Neuronal stem cell (in vitro differentiated cells): ENCODE data around the gene BHLHE40.

ENCODE experiments used
- DNase-seq: peaks from one replicate; pipeline ENCODE4 v3.0.0-alpha.2; 2013; ENCODE audit warnings: low spot score
- H2AFZ ChIP-seq: one replicate; pipeline ENCODE4 v1.6.1; 2013; ENCODE audit warnings: mild to moderate bottlenecking, low read length, inconsistent platforms
- H2AK5ac ChIP-seq: 2 replicates; pipeline ENCODE4 v1.6.1; 2013; ENCODE audit warnings: low read depth, mild to moderate bottlenecking, inconsistent platforms, low read length, moderate library complexity, mixed read lengths
- H2BK120ac ChIP-seq: 2 replicates; pipeline ENCODE4 v1.6.1; 2013; ENCODE audit warnings: low read depth, mild to moderate bottlenecking, inconsistent platforms, low read length, moderate library complexity, mixed read lengths
- H2BK12ac ChIP-seq: one replicate; pipeline ENCODE4 v1.6.1; 2013; ENCODE audit warnings: low read length, inconsistent platforms
- H2BK15ac ChIP-seq: 2 replicates; pipeline ENCODE4 v1.6.1; 2013; ENCODE audit warnings: mild to moderate bottlenecking, low read length, inconsistent platforms, mixed read lengths
- H2BK5ac ChIP-seq: one replicate; pipeline ENCODE4 v1.6.1; 2013; ENCODE audit warnings: inconsistent platforms, mild to moderate bottlenecking, low read length, moderate library complexity
- H3K14ac ChIP-seq: one replicate; pipeline ENCODE4 v1.6.1; 2013; ENCODE audit warnings: low read length, inconsistent platforms
- H3K18ac ChIP-seq: 2 replicates; pipeline ENCODE4 v1.6.1; 2013; ENCODE audit warnings: low read length, inconsistent platforms
- H3K23ac ChIP-seq: 2 replicates; pipeline ENCODE4 v1.6.1; 2013; ENCODE audit warnings: low read depth, mild to moderate bottlenecking, mixed read lengths, low read length, inconsistent platforms; ENCODE audit not compliant: poor library complexity
- H3K27ac ChIP-seq: replicated peaks from 3 replicates; pipeline ENCODE4 v1.5.1; 2013; ENCODE audit warnings: low read length, inconsistent platforms
- H3K27me3 ChIP-seq, 3 experiments: 2 replicates each; pipeline ENCODE4 v1.6.1; 2013; ENCODE audit warnings: low read length in 3 of 3, mild to moderate bottlenecking in 2 of 3, inconsistent platforms in 1 of 3, low read depth in 1 of 3, mixed read lengths in 1 of 3, moderate library complexity in 1 of 3; ENCODE audit not compliant: control insufficient read depth in 3 of 3, insufficient read depth in 3 of 3
- H3K36me3 ChIP-seq, 2 donors: replicated peaks in 1 of 2; 2 replicates each; pipeline ENCODE4 v1.6.1; 2013; ENCODE audit warnings: low read length in 2 of 2; ENCODE audit not compliant: control insufficient read depth in 2 of 2, insufficient read depth in 2 of 2
- H3K4ac ChIP-seq: 2 replicates; pipeline ENCODE4 v1.6.1; 2013; ENCODE audit warnings: inconsistent platforms, mild to moderate bottlenecking, low read length, moderate library complexity
- H3K4me1 ChIP-seq, 2 donors: 1 replicate in 1 of 2; 2 replicates in 1 of 2; pipeline ENCODE4 v1.6.1; 2013; ENCODE audit warnings: low read length in 2 of 2, low read depth in 1 of 2; ENCODE audit not compliant: control insufficient read depth in 2 of 2, insufficient read depth in 1 of 2
- H3K4me2 ChIP-seq: one replicate; pipeline ENCODE4 v1.6.1; 2013; ENCODE audit warnings: mild to moderate bottlenecking, low read length, inconsistent platforms; ENCODE audit not compliant: insufficient read depth, poor library complexity, severe bottlenecking
- H3K4me3 ChIP-seq, 2 donors: 2 replicates each; pipeline ENCODE4 v1.5.1; 2013; ENCODE audit warnings: low read length in 2 of 2, mild to moderate bottlenecking in 2 of 2, inconsistent platforms in 1 of 2, moderate library complexity in 1 of 2
- H3K79me1 ChIP-seq: one replicate; pipeline ENCODE4 v1.6.1; 2013; ENCODE audit warnings: low read depth, mild to moderate bottlenecking, inconsistent platforms, low read length, moderate library complexity
- H3K9ac ChIP-seq: one replicate; pipeline ENCODE4 v1.6.1; 2013; ENCODE audit warnings: mild to moderate bottlenecking, low read depth, low read length, inconsistent platforms; ENCODE audit not compliant: poor library complexity
- H3K9me3 ChIP-seq, 2 donors: replicated peaks in 1 of 2; 2 replicates each; pipeline versions ENCODE3 to v1.6.1; 2013; ENCODE audit warnings: low read length in 2 of 2, mild to moderate bottlenecking in 2 of 2, inconsistent platforms in 1 of 2, low read depth in 1 of 2, mixed read lengths in 1 of 2, moderate library complexity in 1 of 2; ENCODE audit not compliant: control insufficient read depth in 2 of 2, insufficient read depth in 1 of 2
- H4K8ac ChIP-seq: one replicate; pipeline ENCODE4 v1.6.1; 2013; ENCODE audit warnings: low read depth, mild to moderate bottlenecking, inconsistent platforms, low read length, moderate library complexity
- H4K91ac ChIP-seq: one replicate; pipeline ENCODE4 v1.6.1; 2013; ENCODE audit warnings: low read length, low read depth, mild to moderate bottlenecking, inconsistent platforms; ENCODE audit not compliant: poor library complexity
- WGBS, 2 donors: extraction: QIAGEN DNeasy Blood & Tissue Kit; methylation state at CpG; one replicate each; pipeline ENCODE4 v1.1.7; 2013; ENCODE audit warnings: missing lambda C conversion rate in 2 of 2, mixed read lengths in 1 of 2; ENCODE audit not compliant: insufficient read length in 2 of 2, insufficient replicate concordance in 1 of 2; ENCODE audit errors: extremely low coverage in 2 of 2; 5-methylcytosine and 5-hydroxymethylcytosine counted together

Gene BHLHE40

GRCh38 chr3:5030152-5030551 is 50.9 kb downstream of the BHLHE40 start:
- WGBS, 2 donors, result no CpG with 5 or more reads among the region's 5 CpGs
- no peak overlapping the region for H4K91ac ChIP-seq

GRCh38 chr3:5032844-5033243 is 53.6 kb downstream of the BHLHE40 start:
- no peak overlapping the region for H3K4me2 ChIP-seq
- no peak overlapping the region for H3K4me3 ChIP-seq
- H3K9me3 ChIP-seq, result no peaks in the 10 kb centered on the region
- H2BK12ac ChIP-seq, result no peak overlapping the region
- H4K91ac ChIP-seq, result no peak overlapping the region
- no peaks in the 10 kb centered on the region for H3K36me3 ChIP-seq
- peaks cover 0 to 2% of the 10 kb centered on the region in 2 donors for H3K4me1 ChIP-seq
- H2BK5ac ChIP-seq, result no peak overlapping the region
- no peak overlapping the region for H3K9ac ChIP-seq
- H3K18ac ChIP-seq, result no peak overlapping the region
- H3K14ac ChIP-seq, result no peak overlapping the region
- no peak for DNase-seq
- no CpG with 5 or more reads among the region's 6 CpGs for WGBS, 2 donors
- no peak overlapping the region for H2BK15ac ChIP-seq
- H3K27ac ChIP-seq, result no peak overlapping the region
- H4K8ac ChIP-seq, result no peak overlapping the region
- no peaks in the 10 kb centered on the region for H3K79me1 ChIP-seq
- no peak overlapping the region for H2AK5ac ChIP-seq
- no peak overlapping the region for H3K4ac ChIP-seq
- no peak overlapping the region for H2AFZ ChIP-seq
- no peaks in the 10 kb centered on the region for H3K27me3 ChIP-seq
- H2BK120ac ChIP-seq, result no peak overlapping the region
- H3K23ac ChIP-seq, result no peak overlapping the region

More at GRCh38 chr3:5030152-5030551, 50.9 kb downstream of the BHLHE40 start:
- no peak overlapping the region for H2AK5ac ChIP-seq
- H3K18ac ChIP-seq, result no peak overlapping the region
- H3K27ac ChIP-seq, result no peak overlapping the region
- no peak overlapping the region for H2BK15ac ChIP-seq
- no peaks in the 10 kb centered on the region for H3K27me3 ChIP-seq
- no peaks in the 10 kb centered on the region for H3K79me1 ChIP-seq
- no peaks in the 10 kb centered on the region for H3K36me3 ChIP-seq
- no peak overlapping the region for H4K8ac ChIP-seq
- H3K14ac ChIP-seq, result no peak overlapping the region
- no peaks in the 10 kb centered on the region for H3K9me3 ChIP-seq
- no peak overlapping the region for H2AFZ ChIP-seq
- peaks cover 3 to 4% of the 10 kb centered on the region in 2 donors for H3K4me1 ChIP-seq
- H3K4me3 ChIP-seq, result no peak overlapping the region
- no peak overlapping the region for H3K4me2 ChIP-seq
- H2BK120ac ChIP-seq, result no peak overlapping the region
- H3K23ac ChIP-seq, result no peak overlapping the region
- H2BK5ac ChIP-seq, result no peak overlapping the region
- H3K4ac ChIP-seq, result no peak overlapping the region
- no peak overlapping the region for H2BK12ac ChIP-seq
- DNase-seq, result no peak
- H3K9ac ChIP-seq, result no peak overlapping the region
